ENCODE measurements around the gene TRAPPC2L. TPM values are rescaled to one million over a fixed set of nuclear protein-coding genes. Genes with fewer than 3 reads are reported as not detected.

Gene TRAPPC2L
- total RNA-seq, 1 donor from 2014 or later: 30.4 TPM

DNA sequence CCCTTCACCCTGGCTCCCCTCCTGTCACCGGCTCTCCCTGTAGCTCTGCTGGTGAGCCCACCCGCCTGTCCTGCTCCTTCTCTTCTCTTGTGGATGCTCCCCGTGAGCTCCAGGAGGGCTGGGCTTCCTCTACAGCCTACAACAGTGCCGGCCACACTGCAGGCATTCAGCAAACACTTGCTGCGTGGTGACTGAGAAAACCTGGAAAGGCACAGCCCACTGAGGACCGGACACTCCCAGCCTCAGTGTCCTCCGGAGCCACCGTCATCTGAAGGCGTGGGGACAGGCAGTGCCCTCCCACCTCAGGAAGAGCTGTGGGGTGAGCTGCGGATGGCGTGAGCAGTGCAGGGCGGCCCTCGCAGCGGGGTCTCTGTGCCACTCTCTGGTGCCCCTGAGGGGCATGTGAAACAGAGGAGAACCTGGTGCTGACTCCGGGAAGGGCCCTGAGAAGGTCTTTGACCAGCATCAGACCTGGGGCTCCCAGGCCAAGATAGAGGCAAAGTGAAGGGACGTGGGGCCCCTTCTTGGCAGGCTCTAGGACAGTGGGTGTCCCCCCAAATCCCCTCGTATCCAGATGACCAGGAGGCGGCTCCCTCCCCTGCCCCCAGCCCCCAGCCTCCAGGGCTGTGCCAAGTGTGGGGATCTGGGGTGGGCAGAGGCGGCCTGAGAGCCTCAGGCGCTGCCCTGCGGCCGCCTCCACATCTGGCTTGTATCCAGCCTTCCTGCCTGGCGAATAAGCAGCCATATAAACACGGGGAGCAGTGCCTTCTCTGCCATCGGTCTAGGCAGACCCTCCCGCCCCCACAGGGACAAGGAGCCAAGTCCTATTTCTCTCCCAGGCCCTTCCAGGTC, 53.6 kb downstream of the TRAPPC2L start:
- no peak for DNase-seq

DNA sequence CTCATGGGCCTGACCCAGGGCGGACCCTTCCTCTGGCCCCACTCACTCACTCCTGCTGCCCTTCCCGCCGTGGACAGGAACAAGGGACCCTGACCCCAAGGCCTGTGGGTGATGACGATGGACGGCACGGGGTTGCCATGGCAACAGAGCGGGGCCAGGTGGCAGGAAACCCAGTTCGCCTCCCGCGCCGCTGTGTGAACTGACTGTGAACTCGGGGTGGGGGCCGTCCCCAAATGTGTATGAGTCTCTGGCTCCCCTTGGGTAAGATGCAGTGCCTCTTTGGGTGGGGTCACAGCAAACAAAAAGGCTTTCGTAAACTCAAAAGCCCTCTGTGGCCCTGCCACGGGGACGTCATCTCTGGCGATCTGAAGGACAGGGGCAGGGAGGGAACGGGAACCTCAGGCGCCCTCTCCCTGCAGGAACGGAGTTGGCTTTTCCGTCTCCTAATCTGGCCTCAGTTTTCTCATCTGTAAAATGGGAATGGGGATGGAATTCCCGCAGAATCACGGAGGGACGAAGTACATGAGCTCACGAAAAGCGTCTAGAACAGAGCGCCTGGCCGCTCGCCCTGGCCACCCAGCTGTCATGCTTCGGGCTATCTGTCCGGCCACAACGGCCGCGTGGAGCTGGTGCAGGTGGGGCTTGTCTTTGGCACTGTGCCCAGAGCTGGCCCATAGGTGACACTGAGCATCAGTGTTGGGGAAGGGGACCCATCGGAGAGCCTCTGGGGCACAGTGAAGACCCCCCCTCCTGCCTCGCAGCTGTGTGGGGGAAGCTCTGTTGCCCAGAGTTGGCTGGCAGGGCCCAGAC, 54.4 kb downstream of the TRAPPC2L start:
- no peak for DNase-seq

DNA sequence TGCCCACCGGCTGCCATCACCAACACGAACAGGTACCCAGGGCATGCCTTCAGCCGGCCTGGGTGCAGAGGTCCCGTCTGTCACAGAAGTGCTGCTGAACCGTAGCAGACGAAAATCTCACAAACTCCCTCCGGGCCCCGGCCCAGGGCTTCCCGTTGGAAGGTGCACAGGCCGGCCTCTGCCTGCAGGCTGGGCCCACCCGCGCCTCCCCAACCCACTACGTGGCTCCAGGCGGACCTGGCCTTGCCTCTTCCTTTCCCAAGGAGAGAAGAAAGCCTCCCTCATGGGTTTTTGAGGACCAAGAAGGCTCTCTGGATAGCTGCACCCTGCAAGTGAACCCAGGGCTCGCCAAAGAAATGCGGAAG, 55.0 kb downstream of the TRAPPC2L start:
- no peak for DNase-seq

Other genes starting within 250 kb of the TRAPPC2L start
- gene IL17C, start 218.6 kb upstream of the TRAPPC2L start, total RNA-seq: not detected
- gene CYBA, start 206.1 kb upstream of the TRAPPC2L start, total RNA-seq: 17.8 TPM
- gene MVD, start 194.0 kb upstream of the TRAPPC2L start, total RNA-seq: 48.8 TPM
- gene SNAI3, start 170.6 kb upstream of the TRAPPC2L start, total RNA-seq: 0.16 TPM
- 10.9 TPM for gene RNF166, start 150.7 kb upstream of the TRAPPC2L start, total RNA-seq
- 15.9 TPM for gene CTU2, start 150.6 kb upstream of the TRAPPC2L start, total RNA-seq
- 4.8 TPM for gene PIEZO1, start 71.9 kb upstream of the TRAPPC2L start, total RNA-seq
- 1.6 TPM for gene CDT1, start 53.3 kb upstream of the TRAPPC2L start, total RNA-seq
- gene APRT, start 45.2 kb upstream of the TRAPPC2L start, total RNA-seq: 12.0 TPM
- 6.6 TPM for gene GALNS, start 180 bp upstream of the TRAPPC2L start, total RNA-seq
- not detected for gene PABPN1L, start 9.5 kb downstream of the TRAPPC2L start, total RNA-seq
- 1.9 TPM for gene CBFA2T3, start 120.1 kb downstream of the TRAPPC2L start, total RNA-seq
- gene ACSF3, start 236.7 kb downstream of the TRAPPC2L start, total RNA-seq: 16.2 TPM

All from occipital lobe (tissue), 2 donors.